ENCODE results near the gene GGT7.
A peak's percentile ranks its signal among the peaks of the same experiment; 100 is the strongest.
"Not testable (repeated sequence)": the region's sequence is repeated elsewhere in the genome, so short reads cannot be mapped to it uniquely, and the experiment has no call there.

GGT7 gene, protein sequence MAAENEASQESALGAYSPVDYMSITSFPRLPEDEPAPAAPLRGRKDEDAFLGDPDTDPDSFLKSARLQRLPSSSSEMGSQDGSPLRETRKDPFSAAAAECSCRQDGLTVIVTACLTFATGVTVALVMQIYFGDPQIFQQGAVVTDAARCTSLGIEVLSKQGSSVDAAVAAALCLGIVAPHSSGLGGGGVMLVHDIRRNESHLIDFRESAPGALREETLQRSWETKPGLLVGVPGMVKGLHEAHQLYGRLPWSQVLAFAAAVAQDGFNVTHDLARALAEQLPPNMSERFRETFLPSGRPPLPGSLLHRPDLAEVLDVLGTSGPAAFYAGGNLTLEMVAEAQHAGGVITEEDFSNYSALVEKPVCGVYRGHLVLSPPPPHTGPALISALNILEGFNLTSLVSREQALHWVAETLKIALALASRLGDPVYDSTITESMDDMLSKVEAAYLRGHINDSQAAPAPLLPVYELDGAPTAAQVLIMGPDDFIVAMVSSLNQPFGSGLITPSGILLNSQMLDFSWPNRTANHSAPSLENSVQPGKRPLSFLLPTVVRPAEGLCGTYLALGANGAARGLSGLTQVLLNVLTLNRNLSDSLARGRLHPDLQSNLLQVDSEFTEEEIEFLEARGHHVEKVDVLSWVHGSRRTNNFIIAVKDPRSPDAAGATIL

DNA sequence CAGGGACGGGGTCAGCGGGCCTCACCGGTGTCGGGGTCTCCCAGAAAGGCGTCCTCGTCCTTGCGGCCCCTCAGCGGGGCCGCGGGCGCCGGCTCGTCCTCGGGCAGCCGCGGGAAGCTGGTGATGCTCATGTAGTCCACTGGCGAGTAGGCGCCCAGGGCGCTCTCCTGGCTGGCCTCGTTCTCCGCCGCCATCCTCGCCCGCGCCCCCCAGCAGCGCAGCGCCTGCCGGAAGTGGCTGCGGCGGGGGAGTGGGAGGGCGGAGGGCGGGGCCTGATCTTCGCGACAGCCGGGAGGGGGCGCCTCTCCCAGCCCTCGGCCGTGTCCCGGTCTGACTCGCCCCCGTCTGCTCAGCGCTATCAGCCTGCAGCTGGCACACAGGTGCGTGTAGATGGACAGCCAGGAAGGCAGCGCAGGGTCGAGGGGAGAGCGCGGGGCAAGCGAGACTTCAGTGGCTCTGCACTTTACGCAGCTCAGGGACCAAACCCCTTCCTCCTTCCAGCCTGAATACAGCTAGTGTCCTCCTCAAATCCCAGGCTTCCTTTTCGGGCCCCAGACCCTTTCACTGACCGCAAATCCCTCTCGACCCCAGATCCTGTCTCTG, at the start of gene GGT7:
TSS of gene GGT7 (minus strand) at position 235 of the 603 bp plus-strand sequence. CDS start at position 194, 41 bp downstream.
- peak; percentile 65 for DNase-seq (ENCODE audit: low read depth)

DNA sequence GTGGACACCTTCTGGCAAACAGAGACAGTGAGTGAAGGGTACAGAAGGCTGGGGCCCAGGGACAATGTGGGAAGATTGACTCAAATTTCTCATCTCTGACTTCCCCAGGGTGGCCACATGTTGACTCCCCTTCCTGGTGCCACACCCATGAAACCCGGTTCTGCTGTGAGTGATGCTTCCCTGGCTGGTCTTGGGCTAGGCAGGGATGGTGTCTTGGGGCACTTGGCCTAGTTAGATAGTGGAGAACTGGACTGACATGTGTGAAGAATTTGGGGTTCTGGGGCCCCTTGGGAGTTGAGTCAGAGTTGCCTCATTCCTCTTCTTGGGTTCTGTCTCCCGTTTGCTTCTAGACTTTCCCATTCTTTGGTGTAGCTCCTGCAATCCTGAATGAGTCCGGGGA, 48.8 kb upstream of the GGT7 start:
- no peak for DNase-seq (ENCODE audit: low read depth)

DNA sequence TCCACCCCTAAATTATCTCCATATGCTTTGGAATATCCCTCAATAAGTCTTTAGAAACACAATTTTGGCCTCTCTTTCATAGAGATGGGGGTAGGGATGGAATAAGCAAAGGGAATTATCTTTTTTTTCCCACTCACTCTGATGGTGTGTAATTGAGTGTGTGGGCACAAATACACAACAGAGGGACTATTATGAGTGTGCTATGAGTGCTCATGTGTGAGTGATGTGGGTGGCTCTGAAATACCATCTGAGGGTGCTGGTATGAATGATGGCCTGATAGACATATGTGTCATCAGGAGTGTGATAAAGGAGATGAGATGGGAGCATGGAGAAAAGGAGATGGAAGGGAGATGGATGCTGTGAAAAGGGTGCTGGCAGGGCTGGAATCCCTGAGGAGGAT, 47.4 kb upstream of the GGT7 start:
- no peak for DNase-seq (ENCODE audit: low read depth)

DNA sequence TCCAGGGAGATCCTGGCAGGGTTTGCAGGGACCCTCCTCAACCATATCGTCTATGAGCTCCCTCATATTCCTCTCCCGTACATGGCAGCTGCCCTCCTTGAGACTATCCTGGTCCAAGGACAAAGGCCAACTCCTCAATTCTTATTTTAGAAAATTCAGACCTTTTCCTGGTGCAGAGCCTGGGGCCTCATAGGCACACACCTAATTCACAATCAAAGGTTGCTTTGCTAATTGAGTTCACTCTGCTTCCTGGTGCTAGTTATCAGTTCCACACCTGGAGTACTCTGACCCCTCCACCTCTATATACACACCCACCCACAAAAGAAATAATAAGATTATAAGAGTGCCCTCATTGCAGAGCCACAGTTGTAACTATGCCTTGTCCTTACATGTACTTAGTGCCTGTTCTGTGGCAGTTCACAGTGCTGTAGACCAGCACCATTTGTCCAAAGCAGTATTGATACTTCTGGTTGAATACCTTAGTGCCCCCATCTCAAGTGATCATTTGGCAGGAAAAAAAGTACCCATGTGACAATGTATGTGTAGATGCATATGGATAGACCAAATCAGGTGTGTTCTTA, 44.2 kb upstream of the GGT7 start:
- no peak for DNase-seq (ENCODE audit: low read depth)

DNA sequence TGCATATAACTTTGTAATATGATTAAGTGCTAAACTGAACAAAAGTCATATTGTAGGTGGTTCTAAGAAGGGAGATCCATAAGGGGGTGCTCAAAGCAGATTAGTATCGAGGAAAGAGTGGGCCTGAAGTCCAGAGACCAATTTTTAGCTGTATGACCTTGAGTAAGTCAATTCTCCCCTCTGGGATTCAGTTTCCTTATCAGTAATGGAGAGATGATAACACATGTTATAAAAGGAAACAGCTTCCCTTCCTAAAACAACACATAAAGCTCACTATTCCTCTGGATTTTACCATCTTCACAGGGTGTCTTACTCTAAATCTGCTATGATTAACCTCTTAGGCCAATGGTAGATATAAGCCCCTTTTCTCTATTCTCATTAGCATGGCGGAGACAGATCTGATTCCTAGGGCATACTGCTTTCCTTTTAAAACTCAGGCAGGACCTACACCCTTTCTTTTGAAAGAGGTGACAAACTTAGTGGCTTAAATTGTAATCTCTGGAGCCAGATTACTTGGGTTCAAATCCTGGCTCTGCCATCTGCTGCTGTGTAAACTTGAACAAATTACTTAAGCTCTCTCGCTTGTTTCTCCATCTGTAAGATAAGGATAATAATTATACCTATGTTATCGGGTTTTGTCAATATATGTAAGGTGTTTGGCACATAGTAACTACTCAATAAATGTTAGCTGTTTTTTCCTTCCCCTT, 43.2 kb upstream of the GGT7 start:
- DNase-seq (ENCODE audit: low read depth): no peak

DNA sequence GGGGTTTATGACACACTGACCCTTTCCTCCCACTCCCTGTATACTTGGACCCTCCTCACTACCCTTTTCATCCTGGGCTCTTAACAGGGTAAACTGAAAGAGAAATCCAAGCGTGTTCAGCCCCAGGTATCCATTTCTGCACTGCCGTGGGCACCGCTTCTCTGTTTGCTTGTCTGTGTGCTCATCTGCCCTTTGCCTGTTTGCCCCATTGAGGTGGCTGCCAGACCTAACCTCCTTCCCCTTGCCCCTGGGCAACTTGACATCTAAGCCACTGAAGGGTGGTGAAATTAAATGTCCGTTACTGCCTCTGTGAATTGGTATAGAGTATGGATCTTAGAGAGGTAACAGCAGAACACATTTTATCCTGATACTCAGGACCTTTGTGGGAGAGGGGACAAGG, 42.5 kb upstream of the GGT7 start:
- no peak for DNase-seq (ENCODE audit: low read depth)

DNA sequence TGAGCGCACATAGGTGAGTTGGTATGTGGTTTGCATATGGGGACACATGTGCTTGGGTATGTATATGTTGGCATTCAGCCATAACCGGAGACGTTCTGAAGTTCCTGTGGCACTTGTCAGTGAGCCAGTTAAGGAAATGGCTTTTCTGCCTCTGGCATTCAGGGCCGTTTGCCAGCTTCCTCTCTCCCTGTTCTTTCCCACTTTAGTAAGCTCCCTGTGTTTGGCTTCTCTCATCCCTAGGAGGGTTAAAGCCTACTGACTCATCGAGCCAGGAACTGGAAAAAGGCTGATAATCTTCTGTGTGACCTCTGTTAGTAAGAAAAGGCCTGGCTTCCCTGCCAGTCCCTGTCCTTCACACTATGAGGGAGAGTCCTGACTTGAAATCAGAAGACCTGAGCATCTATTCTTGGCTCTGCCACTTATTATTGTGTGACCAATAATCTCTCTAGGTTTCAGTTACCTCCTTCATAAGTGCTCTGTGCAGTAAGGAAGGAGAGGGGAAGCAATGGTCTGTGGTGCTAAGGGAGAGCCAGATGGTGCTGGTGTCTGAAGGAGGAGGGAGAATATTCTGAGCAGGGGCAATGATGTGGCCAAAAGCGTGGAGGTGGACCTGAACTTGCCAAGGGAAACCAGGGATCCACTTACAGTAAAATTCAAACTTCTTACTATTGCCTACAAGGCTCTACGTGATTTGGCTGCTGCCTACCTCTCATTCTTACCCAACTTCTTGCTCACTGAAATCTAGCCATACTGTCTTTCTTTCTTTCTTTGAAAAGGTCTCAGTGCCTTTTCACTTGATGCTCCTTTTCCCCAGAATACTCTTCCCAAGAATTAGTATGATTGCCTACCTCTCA, 35.2 kb upstream of the GGT7 start:
- peak; percentile 81 for DNase-seq (ENCODE audit: low read depth)

DNA sequence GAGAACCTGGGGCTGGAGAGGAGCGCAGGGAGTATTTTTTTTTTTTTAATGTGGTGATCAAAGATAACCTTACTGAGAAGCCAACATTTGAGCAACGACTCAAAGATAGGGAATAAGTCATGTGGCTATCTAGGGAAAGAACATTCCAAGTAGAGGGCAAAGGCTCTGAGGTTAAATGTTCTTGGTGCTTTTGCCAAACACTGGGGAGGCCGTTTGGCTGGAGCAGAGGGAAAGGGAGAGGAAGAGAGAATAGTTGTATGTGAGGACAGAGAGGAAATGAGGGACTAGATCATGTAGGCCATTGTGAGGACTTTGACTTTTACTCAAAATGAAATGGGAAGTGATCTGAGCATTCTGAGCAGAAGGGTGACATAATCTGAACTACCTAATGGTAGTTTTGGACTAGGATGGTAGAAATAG, 31.6 kb upstream of the GGT7 start:
- DNase-seq (ENCODE audit: low read depth): no peak

DNA sequence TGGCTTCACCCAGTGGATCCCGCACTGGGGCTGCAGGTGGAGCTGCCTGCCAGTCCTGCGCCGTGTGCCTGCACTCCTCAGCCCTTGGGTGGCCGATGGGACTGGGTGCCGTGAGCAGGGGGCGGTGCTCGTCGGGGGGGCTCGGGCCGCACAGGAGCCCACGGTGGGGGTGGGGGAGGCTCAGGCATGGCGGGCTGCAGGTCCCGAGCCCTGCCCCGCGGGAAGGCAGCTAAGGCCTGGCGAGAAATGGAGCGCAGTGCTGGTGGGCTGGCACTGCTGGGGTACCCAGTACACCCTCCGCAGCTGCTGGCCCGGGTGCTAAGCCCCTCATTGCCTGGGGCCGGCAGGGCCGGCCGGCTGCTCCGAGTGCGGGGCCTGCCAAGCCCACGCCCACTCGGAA, 26.1 kb upstream of the GGT7 start:
- DNase-seq (ENCODE audit: low read depth): not testable (repeated sequence)

DNA sequence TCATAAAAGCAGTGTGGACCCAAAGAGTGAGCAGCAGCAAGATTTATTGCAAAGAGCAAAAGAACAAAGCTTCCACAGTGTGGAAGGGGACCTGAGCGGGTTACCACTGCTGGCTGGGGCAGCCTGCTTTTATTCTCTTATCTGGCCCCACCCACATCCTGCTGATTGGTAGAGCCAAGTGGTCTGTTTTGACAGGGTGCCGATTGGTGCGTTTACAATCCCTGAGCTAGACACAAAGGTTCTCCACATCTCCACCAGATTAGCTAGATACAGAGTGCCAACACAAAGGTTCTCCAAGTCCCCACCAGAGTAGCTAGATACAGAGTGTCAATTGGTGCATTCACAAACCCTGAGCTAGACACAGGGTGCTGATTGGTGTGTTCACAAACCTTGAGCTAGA, 25.5 kb upstream of the GGT7 start:
- DNase-seq (ENCODE audit: low read depth): not testable (repeated sequence)

DNA sequence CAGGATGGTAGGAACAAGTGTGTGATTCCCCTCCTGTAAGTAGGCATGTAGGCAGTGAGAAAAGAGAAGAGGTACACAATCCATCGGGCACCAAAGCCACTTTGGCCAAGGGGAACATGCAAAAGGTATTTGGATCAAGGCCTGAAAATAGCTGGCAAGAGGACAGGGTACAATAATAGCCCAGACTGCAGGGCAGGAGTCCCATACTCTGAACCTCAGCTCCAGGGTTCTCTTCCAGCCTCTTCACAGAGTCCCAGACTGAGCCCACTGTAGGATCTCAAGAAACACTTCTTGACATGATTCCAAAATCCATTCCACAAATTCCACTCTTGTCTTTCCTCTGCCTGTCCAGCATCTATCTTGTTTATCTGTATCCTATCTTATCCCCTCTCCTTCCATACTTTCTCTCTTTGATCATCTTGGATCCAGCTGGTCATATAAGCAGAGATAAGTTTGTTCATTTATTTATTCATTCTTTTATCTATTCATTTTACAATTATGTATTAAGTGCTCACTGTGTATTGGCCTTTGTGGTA, 23.5 kb upstream of the GGT7 start:
- DNase-seq (ENCODE audit: low read depth): no peak

DNA sequence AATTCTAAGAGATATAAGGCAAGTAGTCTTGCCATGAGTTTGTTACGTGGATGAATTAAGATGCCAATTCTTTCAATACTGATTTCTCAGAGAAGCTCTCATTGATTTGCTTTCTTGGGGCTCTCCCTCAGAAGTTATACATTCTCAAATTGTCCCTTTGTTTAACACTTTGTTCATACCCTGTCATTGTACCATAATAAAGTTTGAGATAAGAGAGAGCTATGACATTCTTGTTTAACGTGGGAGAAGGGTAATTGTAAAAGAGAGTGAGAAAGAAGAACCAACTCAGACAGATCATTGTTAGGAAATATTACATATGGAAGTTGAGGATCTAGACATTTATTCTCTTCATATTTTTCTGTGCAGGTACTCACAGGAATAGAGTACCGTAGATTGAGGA, 22.8 kb upstream of the GGT7 start:
- DNase-seq (ENCODE audit: low read depth): no peak

DNA sequence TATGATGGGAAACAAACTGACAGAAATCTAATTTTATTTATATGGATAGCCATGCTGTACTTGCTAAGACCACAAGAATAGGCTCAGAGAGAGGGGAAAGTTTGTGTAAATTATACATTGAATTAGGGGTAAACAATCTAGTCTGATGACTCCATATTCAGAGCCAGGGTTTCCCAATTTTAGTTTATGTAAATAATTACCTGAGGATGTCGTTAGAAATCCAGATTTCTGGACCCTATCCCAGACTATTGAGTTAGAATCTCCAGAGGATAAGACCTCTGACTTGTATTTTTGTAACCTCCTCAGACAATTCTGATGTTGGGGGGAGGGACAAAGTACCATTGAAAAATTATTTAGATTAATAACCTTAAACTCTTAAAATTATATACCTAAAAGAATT, 22.1 kb upstream of the GGT7 start:
- no peak for DNase-seq (ENCODE audit: low read depth)

DNA sequence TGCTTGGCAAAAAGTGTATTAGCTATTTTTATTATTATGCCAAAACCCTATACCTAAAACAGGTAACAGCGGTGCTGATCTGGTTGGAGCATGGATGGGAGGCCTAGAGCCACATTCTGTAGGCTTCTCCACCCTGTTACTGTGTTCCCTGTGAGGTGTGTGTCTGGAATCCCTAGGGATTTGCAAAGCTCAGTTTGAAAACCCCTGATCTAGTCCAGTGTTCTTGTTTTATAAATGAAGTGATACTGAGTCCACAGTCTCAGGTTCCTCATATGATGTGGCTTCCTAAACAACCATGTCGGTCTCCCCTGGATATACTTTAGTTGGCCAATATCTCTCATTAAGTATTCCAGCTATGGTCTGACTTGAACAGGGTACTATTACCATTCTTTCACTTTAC, 20.0 kb upstream of the GGT7 start:
- no peak for DNase-seq (ENCODE audit: low read depth)

DNA sequence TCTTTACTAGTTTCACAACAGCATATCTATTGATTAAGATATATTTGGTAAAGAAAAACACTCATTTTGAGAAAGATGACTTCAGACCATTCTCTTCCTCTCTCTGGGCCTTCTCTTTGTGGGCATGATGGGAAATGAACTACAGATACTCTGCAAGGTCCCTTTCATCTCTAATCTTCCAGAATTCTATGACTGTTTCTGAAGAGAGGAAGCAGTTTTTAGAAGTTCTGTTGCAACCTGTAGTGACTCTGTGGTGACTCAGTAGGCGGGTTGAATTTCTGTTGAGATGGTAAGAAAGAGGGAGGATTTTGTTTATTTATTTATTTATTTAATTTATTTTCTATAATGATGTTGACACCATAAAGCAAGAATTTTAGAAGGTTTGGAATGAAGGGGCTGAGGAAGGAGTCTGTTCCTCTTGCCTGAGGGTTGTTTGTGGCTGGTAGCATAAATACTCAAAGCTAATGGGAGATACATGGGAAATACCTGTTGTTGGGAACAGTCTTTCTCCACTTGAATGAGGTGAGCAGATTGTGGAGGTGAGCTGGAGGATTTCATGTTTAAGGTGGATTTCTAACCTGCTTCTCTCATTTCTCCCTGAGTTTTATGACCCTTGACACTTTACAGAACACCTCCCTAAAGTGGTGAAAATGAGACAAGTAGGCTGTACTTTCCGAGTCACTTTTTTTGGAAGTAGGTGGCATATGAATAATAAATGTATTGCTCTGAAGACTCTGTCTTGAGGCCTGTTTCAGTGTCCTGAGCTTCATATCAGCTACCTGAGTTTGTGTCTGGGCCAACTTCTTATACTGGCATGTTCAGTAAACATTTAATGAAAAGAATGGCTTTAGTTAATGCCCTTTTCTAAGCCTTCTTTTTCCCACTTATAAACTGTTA, 18.8 kb upstream of the GGT7 start:
- peak; percentile 87 for DNase-seq (ENCODE audit: low read depth)

DNA sequence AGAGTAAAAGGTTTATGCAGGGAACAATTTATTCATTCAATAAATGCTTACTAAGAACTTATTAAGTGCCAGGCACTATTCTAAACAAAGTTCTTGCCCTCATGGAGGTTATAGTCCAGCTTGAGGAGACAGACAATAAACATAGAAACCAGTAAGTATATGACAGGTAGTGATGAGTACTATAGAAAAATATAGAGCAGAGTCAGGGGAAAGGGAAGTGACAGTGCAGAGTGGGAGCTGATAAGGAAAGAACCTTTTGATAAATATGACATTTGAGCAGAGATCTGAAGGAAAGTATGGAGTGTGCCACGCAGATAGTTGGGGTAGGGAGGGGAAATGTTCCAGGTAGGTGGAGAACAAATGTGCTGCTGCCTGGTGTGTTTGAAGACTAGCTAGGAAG, 15.8 kb upstream of the GGT7 start:
- no peak for DNase-seq (ENCODE audit: low read depth)

DNA sequence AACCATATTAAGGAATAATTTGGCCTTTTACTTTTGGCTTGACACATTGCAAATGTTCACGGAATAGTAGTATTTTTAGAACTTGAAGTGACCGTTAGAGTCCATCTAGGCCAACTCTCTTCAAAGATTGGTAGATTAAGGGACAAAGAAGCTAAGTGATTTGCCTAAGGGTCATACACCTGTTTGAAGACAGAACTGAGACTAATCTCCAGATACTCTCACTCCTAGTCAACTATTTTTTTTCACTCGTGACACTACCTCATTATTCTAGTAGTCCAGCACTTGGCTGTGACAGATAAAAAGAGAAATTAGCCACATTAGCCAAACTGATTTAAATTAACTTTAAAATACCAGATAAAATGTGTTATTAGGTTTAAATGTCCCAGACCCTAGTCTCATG, 14.4 kb upstream of the GGT7 start:
- no peak for DNase-seq (ENCODE audit: low read depth)

DNA sequence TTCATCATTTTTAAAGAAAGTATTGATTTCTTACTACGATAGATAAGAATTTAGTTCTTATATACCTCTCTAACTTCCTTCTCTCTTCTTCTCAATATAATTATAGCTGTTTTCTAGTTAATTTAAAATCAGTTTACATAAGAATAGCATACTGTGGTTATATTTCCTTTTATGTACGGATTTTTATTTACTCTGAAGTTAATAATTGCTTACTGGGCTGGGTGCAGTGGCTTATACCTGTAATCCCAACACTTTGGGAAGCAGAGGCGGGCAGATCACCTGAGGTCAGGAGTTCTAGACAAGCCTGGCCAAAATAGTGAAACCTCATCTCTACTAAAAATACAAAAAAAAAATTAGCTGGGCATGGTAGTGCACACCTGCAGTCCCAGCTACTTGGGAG, 13.5 kb upstream of the GGT7 start:
- DNase-seq (ENCODE audit: low read depth): no peak

DNA sequence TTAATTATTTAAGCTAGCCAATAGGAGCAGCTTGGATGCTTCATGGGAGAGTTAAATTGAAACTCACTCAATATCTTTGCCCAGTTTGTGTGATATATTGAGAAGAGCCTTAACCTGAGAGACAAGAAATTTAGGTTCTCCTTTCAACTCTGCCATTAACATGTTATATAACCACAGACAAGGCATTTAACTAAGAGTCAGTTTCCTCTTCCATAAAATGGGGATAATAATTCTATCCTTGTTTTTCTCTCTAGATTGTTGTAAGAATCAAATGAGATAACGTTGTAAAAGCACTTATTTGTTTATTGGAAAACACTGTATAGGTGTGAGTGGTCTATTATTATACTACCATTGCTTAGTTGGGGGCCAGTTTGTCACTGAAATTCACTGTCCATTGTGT, 11.6 kb upstream of the GGT7 start:
- no peak for DNase-seq (ENCODE audit: low read depth)

DNA sequence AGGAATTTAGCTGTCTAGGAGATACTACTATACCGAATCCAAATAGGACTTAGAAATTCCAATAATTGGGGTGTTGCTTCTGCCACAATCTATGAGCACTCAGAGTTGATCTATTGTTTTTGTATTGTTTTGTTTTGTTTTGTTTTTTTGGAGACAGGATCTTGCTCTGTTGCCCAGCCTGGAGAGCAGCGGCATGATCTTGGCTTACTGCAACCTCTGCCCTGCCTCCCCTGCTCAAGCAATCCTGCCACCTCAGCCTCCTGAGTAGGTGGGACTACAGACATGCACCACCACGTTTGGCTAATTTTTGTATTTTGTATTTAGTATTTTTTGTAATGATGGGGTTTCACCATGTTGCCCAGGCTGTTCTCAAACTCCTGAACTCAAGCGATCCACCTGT, 11.2 kb upstream of the GGT7 start:
- DNase-seq (ENCODE audit: low read depth): no peak
